Measurements from ENCODE around the gene BPTF.
A peak's percentile ranks its signal among the peaks of the same experiment; 100 is the strongest.
"Not testable (repeated sequence)": the region's sequence is repeated elsewhere in the genome, so short reads cannot be mapped to it uniquely, and the experiment has no call there.

The BPTF gene

DNA sequence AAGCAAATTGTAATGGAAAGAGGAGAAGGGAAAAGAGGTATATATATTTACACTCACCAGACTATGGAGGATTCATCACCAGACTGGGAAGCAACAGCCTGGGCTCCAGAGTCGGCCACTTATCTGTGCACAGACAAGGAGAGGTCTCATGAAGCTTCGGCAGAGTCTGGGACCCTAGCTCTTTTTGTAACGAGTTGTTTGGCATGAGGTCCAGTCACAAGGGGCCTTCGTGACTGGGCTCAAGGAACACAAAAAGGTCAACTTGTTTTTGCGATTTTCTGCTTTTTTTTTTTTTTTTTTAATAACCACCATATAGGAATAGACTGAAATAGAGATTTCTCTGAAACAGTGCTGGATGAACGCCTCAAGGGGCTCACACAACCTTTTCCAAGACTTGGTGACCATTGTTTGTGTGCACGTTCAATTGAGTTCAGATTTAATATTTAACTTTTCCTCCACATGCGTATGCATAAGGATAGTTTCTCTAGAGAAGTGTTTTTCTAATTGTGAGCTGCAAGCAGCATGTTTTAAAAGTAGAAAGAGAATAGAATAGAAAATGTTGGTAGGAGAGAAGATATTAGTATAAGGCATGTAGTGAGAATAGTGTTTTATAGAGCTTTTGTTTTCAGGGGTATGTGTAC is 25.8 kb downstream of the BPTF start:
- Mint-ChIP-seq H3K27ac (no peak overlapping the region), H3K4me3 (no peak overlapping the region), H3K9me3 (no peaks in the 10 kb centered on the region), H3K4me1 (peaks cover 76% of the 10 kb centered on the region), H3K27me3 (no peaks in the 10 kb centered on the region), H3K36me3 (peaks cover 9% of the 10 kb centered on the region)

GRCh38 chr17:67853703-67854102 is 28.4 kb downstream of the BPTF start:
- peaks cover 81% of the 10 kb centered on the region for H3K4me1 Mint-ChIP-seq
- H3K4me3 Mint-ChIP-seq, result no peak overlapping the region
- H3K36me3 Mint-ChIP-seq, result peaks cover 11% of the 10 kb centered on the region
- H3K9me3 Mint-ChIP-seq, result no peaks in the 10 kb centered on the region
- H3K27me3 Mint-ChIP-seq, result no peaks in the 10 kb centered on the region
- H3K27ac Mint-ChIP-seq, result no peak overlapping the region

DNA sequence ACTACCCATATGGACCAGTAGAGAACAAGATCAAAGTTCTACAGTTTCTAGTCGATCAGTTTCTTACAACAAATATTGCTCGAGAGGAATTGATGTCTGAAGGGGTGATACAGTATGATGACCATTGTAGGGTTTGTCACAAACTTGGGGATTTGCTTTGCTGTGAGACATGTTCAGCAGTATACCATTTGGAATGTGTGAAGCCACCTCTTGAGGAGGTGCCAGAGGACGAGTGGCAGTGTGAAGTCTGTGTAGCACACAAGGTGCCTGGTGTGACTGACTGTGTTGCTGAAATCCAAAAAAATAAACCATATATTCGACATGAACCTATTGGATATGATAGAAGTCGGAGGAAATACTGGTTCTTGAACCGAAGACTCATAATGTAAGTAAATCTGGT is 29.1 kb downstream of the BPTF start:
- H3K27me3 Mint-ChIP-seq, result no peaks in the 10 kb centered on the region
- H3K9me3 Mint-ChIP-seq, result no peaks in the 10 kb centered on the region
- peaks cover 79% of the 10 kb centered on the region for H3K4me1 Mint-ChIP-seq
- H3K36me3 Mint-ChIP-seq, result peaks cover 8% of the 10 kb centered on the region
- H3K27ac Mint-ChIP-seq, result peak overlapping the region; percentile 57
- peak overlapping the region; percentile 15 for H3K4me3 Mint-ChIP-seq

DNA sequence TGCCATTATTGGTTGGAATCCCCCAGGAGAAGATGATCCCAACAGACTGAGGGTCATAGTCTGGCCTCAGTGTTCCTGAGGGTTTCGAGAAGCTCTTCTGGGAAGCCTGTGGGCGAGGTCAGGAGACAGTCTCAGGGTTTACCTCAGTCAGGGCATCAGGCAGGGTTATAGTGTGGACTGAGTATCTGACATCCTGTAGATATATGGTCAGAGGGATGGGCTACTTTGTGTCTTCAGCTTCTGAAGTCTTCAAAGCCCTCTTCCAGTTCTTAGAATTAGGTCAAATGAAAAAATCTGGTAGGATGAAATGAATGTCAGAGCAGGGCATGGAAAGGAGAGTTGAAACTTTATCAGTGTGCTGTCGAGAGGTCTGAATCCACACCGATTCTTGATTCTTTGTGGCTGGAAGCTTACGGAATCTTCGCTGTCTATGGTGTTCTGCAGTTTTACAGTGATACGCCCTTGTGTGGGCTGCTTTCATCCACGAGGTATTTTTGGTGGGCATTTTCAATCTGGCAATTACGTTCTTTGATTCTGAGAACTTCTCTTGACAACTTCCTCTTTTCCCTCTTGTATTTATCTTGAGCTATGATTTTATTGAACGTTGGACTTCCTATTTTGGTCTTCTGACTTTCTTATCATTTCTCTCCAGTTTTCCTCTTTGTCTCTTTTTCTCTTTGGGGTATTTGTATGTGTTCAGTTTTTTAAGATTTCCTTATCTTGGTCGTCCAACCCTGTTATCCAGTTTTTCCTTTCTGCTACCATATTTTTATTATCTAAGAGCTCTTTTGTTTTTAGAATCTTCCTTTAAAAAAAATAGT is 30.4 kb downstream of the BPTF start:
- no peaks in the 10 kb centered on the region for H3K27me3 Mint-ChIP-seq
- H3K9me3 Mint-ChIP-seq, result no peaks in the 10 kb centered on the region
- H3K36me3 Mint-ChIP-seq, result peaks cover 8% of the 10 kb centered on the region
- H3K4me1 Mint-ChIP-seq, result peaks cover 84% of the 10 kb centered on the region
- H3K27ac Mint-ChIP-seq, result peak overlapping the region; percentile 43
- peak overlapping the region; percentile 62 for H3K4me3 Mint-ChIP-seq

- peak overlapping the region; percentile 62 for H3K4me3 Mint-ChIP-seq
- not testable (repeated sequence) for H3K9me3 Mint-ChIP-seq, H3K27me3 Mint-ChIP-seq, H3K36me3 Mint-ChIP-seq
- peak overlapping the region; percentile 51 for H3K27ac Mint-ChIP-seq
- H3K4me1 Mint-ChIP-seq, result peaks cover 85% of the 10 kb centered on the region
These were observed 31.1 kb downstream of the BPTF start for GRCh38 chr17:67856402-67856801.

DNA sequence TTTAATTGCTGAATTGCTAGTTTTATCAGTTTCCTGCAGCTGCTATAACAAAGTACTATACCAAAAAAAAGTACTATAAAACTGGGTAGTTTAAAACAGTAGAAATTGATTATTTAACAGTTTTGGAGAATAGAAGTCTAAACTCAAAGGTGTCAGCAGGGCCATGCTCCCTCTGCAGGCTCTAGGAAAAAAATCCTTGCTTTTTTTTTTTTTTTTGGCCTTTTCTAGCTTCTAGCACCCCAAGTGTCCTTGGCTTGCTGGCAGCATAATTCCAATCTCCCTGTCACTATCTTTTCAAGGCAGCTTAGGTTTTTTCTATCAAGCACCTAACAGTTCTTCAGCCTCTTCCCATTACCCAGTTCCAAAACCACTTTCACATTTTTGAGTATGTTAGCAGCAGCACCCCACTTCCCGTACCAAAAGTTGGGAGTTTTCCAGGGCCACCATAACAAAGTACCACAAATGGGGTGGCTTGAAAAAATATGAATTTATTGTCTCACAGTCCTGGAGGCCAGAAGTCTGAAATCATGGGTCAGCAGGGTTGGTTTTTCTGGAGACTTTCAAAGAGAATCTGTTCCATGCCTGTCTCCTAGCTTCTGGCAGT is 37.4 kb downstream of the BPTF start:
- Mint-ChIP-seq H3K27me3 (no peaks in the 10 kb centered on the region), H3K27ac (peak overlapping the region; percentile 70), H3K9me3 (no peaks in the 10 kb centered on the region), H3K4me1 (peaks cover 74% of the 10 kb centered on the region), H3K4me3 (no peak overlapping the region), H3K36me3 (peaks cover 6% of the 10 kb centered on the region)

GRCh38 chr17:67863624-67864247 is 38.4 kb downstream of the BPTF start:
- H3K36me3 Mint-ChIP-seq, result peaks cover 6% of the 10 kb centered on the region
- peaks cover 69% of the 10 kb centered on the region for H3K4me1 Mint-ChIP-seq
- H3K9me3 Mint-ChIP-seq, result no peaks in the 10 kb centered on the region
- peak overlapping the region; percentile 48 for H3K4me3 Mint-ChIP-seq
- peak overlapping the region; percentile 72 for H3K27ac Mint-ChIP-seq
- H3K27me3 Mint-ChIP-seq, result no peaks in the 10 kb centered on the region

- Mint-ChIP-seq H3K36me3 (peaks cover 9% of the 10 kb centered on the region), H3K9me3 (no peaks in the 10 kb centered on the region), H3K27ac (peak overlapping the region; percentile 19), H3K4me1 (peaks cover 62% of the 10 kb centered on the region), H3K27me3 (no peaks in the 10 kb centered on the region), H3K4me3 (no peak overlapping the region)
These were observed 40.1 kb downstream of the BPTF start for GRCh38 chr17:67865438-67865837.

DNA sequence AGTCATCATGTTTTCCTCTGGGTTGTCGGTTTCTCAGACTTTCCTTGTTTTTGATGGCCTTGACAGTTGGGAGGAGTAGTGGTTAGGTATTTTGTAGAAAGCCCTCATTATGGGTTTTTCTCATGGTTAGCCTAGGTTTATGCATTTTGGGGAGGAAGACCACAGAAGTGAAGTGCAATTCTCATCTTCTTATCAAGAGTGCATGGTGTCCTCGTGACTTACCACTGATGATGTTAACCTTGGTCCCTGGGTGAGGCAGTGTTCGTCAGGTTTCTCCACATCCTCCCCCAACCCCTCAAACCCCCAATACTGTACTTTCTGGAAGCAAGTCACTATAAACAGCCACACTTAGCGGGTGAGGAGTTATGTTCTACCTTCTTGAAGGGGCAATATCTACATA is 42.3 kb downstream of the BPTF start:
- no peaks in the 10 kb centered on the region for H3K9me3 Mint-ChIP-seq
- H3K4me1 Mint-ChIP-seq, result peaks cover 42% of the 10 kb centered on the region
- no peaks in the 10 kb centered on the region for H3K27me3 Mint-ChIP-seq
- H3K27ac Mint-ChIP-seq, result no peak overlapping the region
- H3K36me3 Mint-ChIP-seq, result peaks cover 9% of the 10 kb centered on the region
- no peak overlapping the region for H3K4me3 Mint-ChIP-seq

DNA sequence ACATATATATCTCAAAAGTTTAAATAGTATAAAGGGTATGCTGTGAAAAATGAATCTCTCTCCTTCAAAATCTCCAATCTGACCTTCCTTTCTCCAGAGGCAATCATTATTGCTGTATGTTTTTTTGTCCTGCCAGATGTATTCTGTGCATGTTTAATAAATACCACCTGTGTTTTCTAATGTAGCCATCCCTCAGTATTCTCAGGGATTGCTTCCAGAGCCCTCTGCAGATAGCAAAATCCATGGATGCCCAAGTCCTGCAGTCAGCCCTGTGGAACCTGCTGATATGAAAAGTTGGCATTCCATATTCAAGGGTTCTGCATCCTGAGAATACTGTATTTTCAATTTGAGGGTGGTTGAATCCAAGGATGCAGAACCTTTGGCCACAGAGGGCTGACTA is 42.9 kb downstream of the BPTF start:
- Mint-ChIP-seq H3K9me3 (no peaks in the 10 kb centered on the region), H3K27ac (no peak overlapping the region), H3K4me1 (peaks cover 36% of the 10 kb centered on the region), H3K27me3 (no peaks in the 10 kb centered on the region), H3K4me3 (no peak overlapping the region), H3K36me3 (peaks cover 7% of the 10 kb centered on the region)

- no peaks in the 10 kb centered on the region for H3K9me3 Mint-ChIP-seq
- H3K4me1 Mint-ChIP-seq, result peaks cover 18% of the 10 kb centered on the region
- no peaks in the 10 kb centered on the region for H3K27me3 Mint-ChIP-seq
- peaks cover 12% of the 10 kb centered on the region for H3K36me3 Mint-ChIP-seq
- no peak overlapping the region for H3K4me3 Mint-ChIP-seq
- H3K27ac Mint-ChIP-seq, result no peak overlapping the region
These were observed 54.4 kb downstream of the BPTF start for GRCh38 chr17:67879662-67880061.

- Mint-ChIP-seq H3K36me3 (peaks cover 12% of the 10 kb centered on the region), H3K27me3 (no peaks in the 10 kb centered on the region), H3K27ac (no peak overlapping the region)
These were observed 55.8 kb downstream of the BPTF start for GRCh38 chr17:67881083-67881482.

GRCh38 chr17:67884741-67885140 is 59.4 kb downstream of the BPTF start:
- Mint-ChIP-seq H3K4me1 (peaks cover 15% of the 10 kb centered on the region), H3K9me3 (no peaks in the 10 kb centered on the region), H3K4me3 (no peak overlapping the region), H3K27me3 (no peaks in the 10 kb centered on the region), H3K36me3 (peaks cover 11% of the 10 kb centered on the region), H3K27ac (no peak overlapping the region)

More at GRCh38 chr17:67881083-67881482, 55.8 kb downstream of the BPTF start:
- Mint-ChIP-seq H3K4me1 (peaks cover 21% of the 10 kb centered on the region), H3K9me3 (no peaks in the 10 kb centered on the region), H3K4me3 (no peak overlapping the region)

- H3K4me3 Mint-ChIP-seq, result no peak overlapping the region
- H3K36me3 Mint-ChIP-seq, result peaks cover 15% of the 10 kb centered on the region
- no peaks in the 10 kb centered on the region for H3K4me1 Mint-ChIP-seq
- no peak overlapping the region for H3K27ac Mint-ChIP-seq
- H3K9me3 Mint-ChIP-seq, result no peaks in the 10 kb centered on the region
- no peaks in the 10 kb centered on the region for H3K27me3 Mint-ChIP-seq
These were observed 66.3 kb downstream of the BPTF start for GRCh38 chr17:67891481-67892119.

GRCh38 chr17:67902511-67903231 is 77.4 kb downstream of the BPTF start:
- H3K27ac Mint-ChIP-seq, result no peak overlapping the region
- no peaks in the 10 kb centered on the region for H3K4me1 Mint-ChIP-seq
- no peaks in the 10 kb centered on the region for H3K27me3 Mint-ChIP-seq
- H3K9me3 Mint-ChIP-seq, result no peaks in the 10 kb centered on the region
- H3K36me3 Mint-ChIP-seq, result peaks cover 9% of the 10 kb centered on the region
- no peak overlapping the region for H3K4me3 Mint-ChIP-seq
